LoVo (cell line): ENCODE results near the gene HDAC9.

Experiments
- DNase-seq: peaks from one replicate; pipeline ENCODE4 v3.0.0-alpha.2; 2016; ENCODE audit warnings: low spot score

Gene HDAC9

GRCh38 chr7:18663321-18663720, 167.8 kb downstream of the HDAC9 start:
- DNase-seq, result no peak

DNA sequence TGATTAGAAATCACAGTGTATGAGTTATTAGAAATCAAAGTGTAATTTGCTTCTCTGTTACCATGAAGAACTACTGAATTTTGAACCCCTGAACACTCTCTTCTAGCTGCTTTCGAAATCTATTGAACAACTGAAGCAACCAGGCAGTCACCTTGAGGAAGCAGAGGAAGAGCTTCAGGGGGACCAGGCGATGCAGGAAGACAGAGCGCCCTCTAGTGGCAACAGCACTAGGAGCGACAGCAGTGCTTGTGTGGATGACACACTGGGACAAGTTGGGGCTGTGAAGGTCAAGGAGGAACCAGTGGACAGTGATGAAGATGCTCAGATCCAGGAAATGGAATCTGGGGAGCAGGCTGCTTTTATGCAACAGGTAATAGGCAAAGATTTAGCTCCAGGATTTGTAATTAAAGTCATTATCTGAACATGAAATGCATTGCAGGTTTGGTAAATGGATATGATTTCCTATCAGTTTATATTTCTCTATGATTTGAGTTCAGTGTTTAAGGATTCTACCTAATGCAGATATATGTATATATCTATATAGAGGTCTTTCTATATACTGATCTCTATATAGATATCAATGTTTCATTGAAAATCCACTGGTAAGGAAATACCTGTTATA, 170.7 kb downstream of the HDAC9 start:
- DNase-seq, result peak; percentile 80

GRCh38 chr7:18667466-18667865, 171.9 kb downstream of the HDAC9 start:
- peak; percentile 85 for DNase-seq

- DNase-seq, result no peak
Measured at GRCh38 chr7:18671176-18671575, 175.6 kb downstream of the HDAC9 start.

DNA sequence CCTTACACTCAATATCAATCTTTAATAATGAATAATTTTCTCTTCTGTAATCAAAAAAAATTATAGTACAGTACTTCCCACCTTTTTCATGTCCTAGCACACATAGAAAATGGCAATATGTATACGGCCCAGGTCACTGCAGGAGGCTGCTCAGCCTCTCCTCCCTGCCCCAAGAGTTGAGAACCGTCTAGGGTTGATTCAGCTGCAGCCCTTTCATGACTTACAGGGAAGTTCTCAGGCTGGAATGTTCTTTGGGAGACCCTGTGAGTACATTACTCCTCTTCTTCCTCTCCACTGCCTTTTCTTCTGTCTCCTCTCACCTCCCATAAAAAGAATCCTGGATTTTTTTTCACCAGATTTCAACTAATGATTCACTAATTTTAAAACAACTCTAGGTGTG, 180.0 kb downstream of the HDAC9 start:
- no peak for DNase-seq

DNA sequence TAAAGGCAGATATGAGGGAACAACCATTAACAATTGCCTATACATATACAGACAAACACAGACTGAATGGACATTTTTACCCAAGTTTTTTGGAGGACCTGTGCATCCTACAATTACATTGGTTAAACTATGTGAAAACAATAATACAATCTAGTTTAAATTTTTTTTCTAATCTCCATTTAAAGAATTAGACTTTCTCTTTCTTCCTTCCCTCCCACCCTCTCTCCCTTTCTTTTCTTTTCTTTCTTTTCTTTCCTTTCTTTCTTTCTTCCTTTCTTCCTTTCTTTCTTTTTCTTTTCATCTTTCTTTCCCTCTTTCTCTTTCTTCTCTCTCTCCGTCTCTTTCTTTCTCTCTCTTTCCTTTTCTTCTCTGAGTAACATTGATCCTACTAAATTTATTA, 183.7 kb downstream of the HDAC9 start:
- no peak for DNase-seq

DNA sequence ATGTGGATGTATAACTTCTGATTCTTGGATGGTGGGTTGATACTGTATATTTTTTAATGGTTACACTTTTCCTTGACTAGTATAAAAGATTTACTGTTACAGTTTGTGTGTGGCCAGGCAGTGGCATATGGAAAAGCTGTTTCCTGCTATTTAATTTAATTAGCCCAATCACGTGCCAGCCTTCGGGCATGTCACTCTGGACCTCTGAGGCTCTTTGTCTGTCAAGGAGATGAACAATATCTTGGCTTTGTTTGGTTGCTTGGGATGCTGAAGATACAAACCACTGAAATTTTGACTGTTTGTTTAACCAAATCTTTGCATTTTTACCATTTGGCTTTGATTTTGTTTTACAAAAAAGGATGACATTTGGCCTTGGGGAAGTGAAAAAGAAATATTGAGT, 185.0 kb downstream of the HDAC9 start:
- DNase-seq, result no peak

DNA sequence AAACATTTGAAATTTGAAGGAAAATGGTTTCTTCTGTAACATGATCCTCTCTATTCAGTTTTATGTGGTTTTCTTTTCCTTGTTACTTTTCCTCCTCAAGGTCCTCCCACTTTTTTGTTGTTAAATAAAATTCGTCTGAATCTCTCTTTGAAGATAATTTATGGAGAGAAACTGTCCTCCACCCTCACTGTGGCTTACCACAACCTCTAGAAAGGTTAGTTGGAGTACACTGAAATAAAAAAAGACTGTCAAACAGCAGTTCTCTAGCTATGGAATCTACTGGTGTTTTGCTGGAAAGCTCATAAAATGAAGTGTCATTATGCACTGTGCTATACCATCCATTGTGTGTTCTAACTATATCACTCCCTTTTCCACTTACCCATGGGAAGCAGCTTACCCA, 189.4 kb downstream of the HDAC9 start:
- DNase-seq, result no peak

- no peak for DNase-seq
Measured at GRCh38 chr7:18685971-18686370, 190.4 kb downstream of the HDAC9 start.

DNA sequence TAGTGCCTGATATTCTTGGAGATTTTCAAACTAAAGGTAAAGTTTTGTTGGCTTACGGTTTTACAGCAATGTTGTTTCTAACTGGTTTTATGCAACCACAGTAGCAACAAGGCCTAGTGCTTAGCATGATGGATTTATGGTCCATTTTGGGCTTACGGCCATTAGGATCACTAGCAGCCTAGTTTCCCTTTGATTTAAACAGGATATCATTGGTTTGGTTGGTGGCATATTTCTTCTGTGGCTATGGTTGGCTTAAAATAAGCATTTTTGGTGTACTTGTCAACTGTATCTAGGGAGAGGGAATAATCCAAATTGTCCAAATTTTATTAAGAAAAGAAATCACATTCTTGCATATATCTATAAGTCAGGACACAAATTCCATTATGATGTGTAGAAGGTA, 194.0 kb downstream of the HDAC9 start:
- DNase-seq, result no peak

GRCh38 chr7:18693406-18693805, 197.9 kb downstream of the HDAC9 start:
- peak; percentile 22 for DNase-seq

DNA sequence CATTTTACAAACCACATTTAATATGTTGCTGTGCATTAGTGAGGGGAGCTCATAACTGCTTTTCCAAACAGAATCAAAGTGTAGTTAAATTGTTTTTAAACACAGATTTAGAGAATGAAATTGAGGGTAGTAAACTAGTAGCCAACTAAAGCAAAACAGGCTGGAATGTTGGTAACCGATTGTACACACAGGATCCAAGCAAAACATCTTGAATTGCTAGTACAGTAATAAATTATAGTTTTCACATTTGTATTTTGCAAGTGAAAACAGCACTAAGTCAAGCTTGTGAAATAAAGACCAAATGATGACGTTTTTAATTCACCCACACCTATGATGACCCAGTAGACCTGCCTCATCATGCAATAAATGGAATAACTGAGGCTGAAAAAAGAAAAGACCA, 198.3 kb downstream of the HDAC9 start:
- no peak for DNase-seq

GRCh38 chr7:18694484-18694883, 198.9 kb downstream of the HDAC9 start:
- DNase-seq, result no peak

DNA sequence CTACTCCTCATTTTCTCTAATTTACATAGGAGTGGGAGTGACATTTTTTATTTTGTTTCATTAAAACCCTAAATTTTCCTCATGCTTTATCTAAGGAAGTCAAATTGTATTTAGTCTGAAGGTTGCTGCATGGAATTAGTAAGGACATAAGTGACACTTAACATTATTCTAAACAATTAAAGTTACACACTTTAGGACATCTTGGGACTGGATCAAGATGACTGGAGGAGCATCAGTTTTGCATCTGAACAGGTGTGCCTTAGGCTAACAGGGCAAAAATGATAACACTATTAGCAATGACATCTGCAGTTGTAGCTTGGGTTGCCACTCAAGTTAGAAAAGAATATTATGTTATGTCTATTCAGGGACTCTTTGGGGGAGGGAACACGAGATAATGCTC, 199.4 kb downstream of the HDAC9 start:
- no peak for DNase-seq

- no peak for DNase-seq
Measured at GRCh38 chr7:18698258-18698734, 202.7 kb downstream of the HDAC9 start.

DNA sequence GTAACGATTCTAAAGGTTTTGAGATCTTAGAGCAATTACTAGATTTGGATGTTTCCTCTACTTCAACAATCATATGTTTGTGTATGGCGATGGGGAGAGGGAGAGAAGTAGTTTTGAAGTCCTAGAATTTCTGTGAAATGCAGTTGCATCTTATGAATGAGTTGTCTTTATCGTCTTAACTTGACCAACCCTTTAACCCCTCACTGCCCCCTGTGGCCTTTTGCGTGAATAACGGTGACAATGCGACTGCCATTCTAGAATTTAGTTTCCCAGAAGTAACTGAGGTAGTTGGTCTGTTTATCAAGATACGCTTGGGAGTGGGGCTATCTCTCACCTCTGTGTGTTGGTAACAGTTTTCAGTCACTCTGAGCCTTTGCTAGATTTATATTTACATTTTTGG, 204.6 kb downstream of the HDAC9 start:
- DNase-seq, result no peak

GRCh38 chr7:18702071-18702829, 206.7 kb downstream of the HDAC9 start:
- no peak for DNase-seq

DNA sequence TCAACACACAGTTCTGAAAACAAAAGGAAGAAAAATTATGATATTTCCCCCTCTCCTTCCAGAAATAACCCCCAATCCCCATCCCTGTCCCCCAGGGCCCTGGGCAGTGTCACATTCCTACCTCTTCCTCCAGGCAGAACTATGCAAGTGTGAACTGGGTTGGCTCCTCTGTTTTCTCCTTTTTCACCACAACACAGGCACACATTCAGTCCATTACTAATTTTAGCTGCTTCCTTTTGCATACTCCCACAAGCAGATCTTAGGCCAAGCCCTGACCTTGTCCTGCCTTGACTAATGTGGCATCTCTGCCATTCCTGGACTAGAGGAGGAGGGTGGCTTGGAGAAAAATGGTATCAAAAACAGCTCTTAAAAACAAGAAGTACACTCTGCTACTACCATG, 208.1 kb downstream of the HDAC9 start:
- DNase-seq, result no peak

- DNase-seq, result no peak
Measured at GRCh38 chr7:18706670-18707069, 211.1 kb downstream of the HDAC9 start.

DNA sequence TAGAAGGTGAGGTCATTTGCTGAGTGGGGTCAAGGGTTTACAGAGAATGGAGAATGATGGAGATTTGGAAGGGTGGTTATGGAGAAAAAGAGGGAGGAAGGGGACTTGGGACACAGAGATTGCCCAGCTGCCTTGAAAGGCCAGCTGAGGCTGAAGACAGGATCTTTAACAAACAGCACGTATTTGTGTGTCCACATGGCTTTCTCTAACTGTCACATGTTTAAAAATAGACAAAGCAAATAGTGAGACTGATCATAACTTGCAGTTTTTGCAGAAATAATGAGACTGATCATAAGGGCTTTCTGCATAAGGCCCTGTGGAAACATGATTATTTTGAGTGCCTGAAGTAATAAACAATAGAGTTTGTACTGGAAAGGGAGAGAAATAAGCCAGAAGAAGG, 212.7 kb downstream of the HDAC9 start:
- no peak for DNase-seq

DNA sequence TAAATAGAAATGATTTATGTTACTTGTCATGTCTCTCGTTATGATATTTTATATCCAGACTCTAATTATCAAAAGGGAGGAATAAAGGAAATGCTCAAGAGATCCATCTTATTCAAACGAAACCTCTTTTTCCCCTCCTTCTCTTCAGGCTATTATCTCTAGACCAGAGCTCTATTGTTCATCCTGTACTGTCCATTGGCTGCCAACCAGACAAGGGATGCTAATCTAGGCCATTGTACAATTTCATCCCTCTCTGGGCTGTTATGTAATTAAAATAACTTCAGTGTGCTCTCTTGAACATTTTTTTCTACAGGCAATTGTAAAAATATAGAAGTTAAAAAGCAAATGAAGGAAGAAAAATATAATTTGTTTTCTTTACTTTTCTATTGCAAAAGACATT, 220.4 kb downstream of the HDAC9 start:
- no peak for DNase-seq

GRCh38 chr7:18721429-18721828, 225.9 kb downstream of the HDAC9 start:
- no peak for DNase-seq

GRCh38 chr7:18724318-18724717, 228.8 kb downstream of the HDAC9 start:
- DNase-seq, result no peak
